MM.1S (cell line): Measurements from ENCODE around the gene ZNF827.

Experiments used
- DNase-seq: peaks from one replicate; pipeline ENCODE4 v3.0.0-alpha.2; 2015
- H2AFZ ChIP-seq: fragments of 300-600 bp; sonication (generic); 2 replicates; pipeline ENCODE4 v1.6.0; 2016; ENCODE audit warnings: antibody characterized with exemption, low read length
- H3F3A ChIP-seq: fragments of 300-600 bp; sonication (generic); 2 replicates; pipeline ENCODE4 v1.6.1; 2016; ENCODE audit warnings: mild to moderate bottlenecking, antibody characterized with exemption, low read length, moderate library complexity, mixed read lengths; ENCODE audit not compliant: insufficient read depth
- H3K27ac ChIP-seq: fragments of 300-600 bp; sonication (generic); 2 replicates; pipeline ENCODE4 v1.5.1; 2016; ENCODE audit warnings: mild to moderate bottlenecking, low read length
- H3K27me3 ChIP-seq: fragments of 300-600 bp; sonication (generic); replicated peaks from 2 replicates; pipeline ENCODE4 v1.6.0; 2016; ENCODE audit warnings: low read length; ENCODE audit not compliant: insufficient read depth
- H3K36me3 ChIP-seq: fragments of 300-600 bp; sonication (generic); replicated peaks from 2 replicates; pipeline ENCODE4 v1.6.1; 2016; ENCODE audit warnings: mild to moderate bottlenecking, low read length, mixed read lengths; ENCODE audit not compliant: insufficient read depth
- H3K4me1 ChIP-seq: fragments of 300-600 bp; sonication (generic); 2 replicates; pipeline ENCODE4 v1.6.1; 2016; ENCODE audit warnings: low read length, mixed read lengths
- H3K4me2 ChIP-seq: fragments of 300-600 bp; sonication (generic); 2 replicates; pipeline ENCODE4 v1.6.0; 2016; ENCODE audit warnings: low read depth, low read length
- H3K4me3 ChIP-seq: fragments of 300-600 bp; sonication (generic); 2 replicates; pipeline ENCODE4 v1.5.1; 2016; ENCODE audit warnings: low read length, mixed read lengths
- H3K79me2 ChIP-seq: fragments of 300-600 bp; sonication (generic); 2 replicates; pipeline ENCODE4 v1.6.1; 2016; ENCODE audit warnings: mixed run types, low read length, mixed read lengths
- H3K9ac ChIP-seq: fragments of 300-600 bp; sonication (generic); 2 replicates; pipeline ENCODE4 v1.6.1; 2016; ENCODE audit warnings: low read length, mixed read lengths
- H3K9me2 ChIP-seq: fragments of 300-600 bp; sonication (generic); replicated peaks from 2 replicates; pipeline ENCODE4 v1.6.1; 2016; ENCODE audit warnings: mild to moderate bottlenecking, low read length, mixed read lengths; ENCODE audit not compliant: insufficient read depth
- H3K9me3 ChIP-seq: fragments of 300-600 bp; sonication (generic); replicated peaks from 2 replicates; pipeline ENCODE4 v1.6.1; 2016; ENCODE audit warnings: mild to moderate bottlenecking, low read length, mixed read lengths; ENCODE audit not compliant: insufficient read depth
- H4K20me1 ChIP-seq: fragments of 300-600 bp; sonication (generic); 2 replicates; pipeline ENCODE4 v1.6.1; 2016; ENCODE audit warnings: mild to moderate bottlenecking, low read length, moderate library complexity, mixed read lengths; ENCODE audit not compliant: insufficient read depth
- CTCF ChIP-seq: fragments of 300-600 bp; sonication (generic); IDR thresholded peaks from 2 replicates; pipeline ENCODE4 v1.5.1; 2016; ENCODE audit warnings: antibody characterized with exemption, low read length, mixed read lengths
- EZH2 ChIP-seq: fragments of 300-600 bp; sonication (generic); optimal IDR thresholded peaks from 2 replicates; pipeline ENCODE3; 2017; ENCODE audit warnings: low read depth, mild to moderate bottlenecking, antibody characterized with exemption, low read length, mixed read lengths
- EZH2phosphoT487 ChIP-seq: fragments of 300-600 bp; sonication (generic); IDR thresholded peaks from 2 replicates; pipeline ENCODE4 v1.6.1; 2018; ENCODE audit warnings: antibody characterized with exemption, low read length

Gene ZNF827

GRCh38 chr4:145938618-145939440 lies at the start of gene ZNF827:
Gene ZNF827 (minus strand): TSS chr4:145938823. CDS start chr4:145938407, 416 bp downstream.
- H3K4me3 ChIP-seq: peak within 1 kb of the TSS; percentile 78

GRCh38 chr4:145984563-145984962 lies 45.9 kb upstream of the ZNF827 start:
- Histone ChIP-seq H3K27ac (no peak overlapping the region), H3K9me2 (no peaks in the 10 kb centered on the region), H3K4me2 (no peak overlapping the region), H4K20me1 (no peaks in the 10 kb centered on the region), H3K79me2 (no peaks in the 10 kb centered on the region), H3K27me3 (no peaks in the 10 kb centered on the region), H3K4me3 (no peak overlapping the region), H3K36me3 (no peaks in the 10 kb centered on the region), H3K9me3 (no peaks in the 10 kb centered on the region), H3K4me1 (no peaks in the 10 kb centered on the region), H2AFZ (no peak overlapping the region), H3F3A (no peaks in the 10 kb centered on the region), H3K9ac (no peak overlapping the region)
- TF ChIP-seq EZH2: no peak
- no peak for TF ChIP-seq CTCF
- TF ChIP-seq EZH2phosphoT487: no peak
- no peak for DNase-seq

More at GRCh38 chr4:145938618-145939440, at the start of gene ZNF827:
- Histone ChIP-seq H2AFZ (peak within 1 kb of the TSS; percentile 67), H3K27ac (peak within 1 kb of the TSS; percentile 29; the same call in 1 of the 2 replicates), H3F3A (peaks cover 42% of the 10 kb centered on the region), H3K79me2 (peaks cover 13% of the 10 kb centered on the region), H3K4me2 (peak within 1 kb of the TSS; percentile 67), H3K9me3 (no peaks in the 10 kb centered on the region), H4K20me1 (no peaks in the 10 kb centered on the region), H3K9me2 (no peaks in the 10 kb centered on the region), H3K4me1 (peaks cover 17% of the 10 kb centered on the region; the same call in 1 of the 2 replicates), H3K36me3 (no peaks in the 10 kb centered on the region), H3K9ac (peak within 1 kb of the TSS; percentile 65; the same call in 1 of the 2 replicates), H3K27me3 (peaks cover 19% of the 10 kb centered on the region)
- TF ChIP-seq EZH2: no peak
- no peak for TF ChIP-seq EZH2phosphoT487
- no peak for TF ChIP-seq CTCF
- DNase-seq: peak; percentile 44

GRCh38 chr4:145982791-145983190 lies 44.2 kb upstream of the ZNF827 start:
- Histone ChIP-seq H3K9ac (no peak overlapping the region), H3K9me3 (no peaks in the 10 kb centered on the region), H3K4me2 (no peak overlapping the region), H3K27me3 (no peaks in the 10 kb centered on the region), H4K20me1 (no peaks in the 10 kb centered on the region), H3K4me1 (no peaks in the 10 kb centered on the region), H3K36me3 (no peaks in the 10 kb centered on the region), H3K4me3 (no peak overlapping the region), H3K79me2 (no peaks in the 10 kb centered on the region), H2AFZ (no peak overlapping the region), H3F3A (no peaks in the 10 kb centered on the region), H3K27ac (no peak overlapping the region), H3K9me2 (no peaks in the 10 kb centered on the region)
- no peak for TF ChIP-seq CTCF
- no peak for TF ChIP-seq EZH2
- no peak for TF ChIP-seq EZH2phosphoT487
- DNase-seq: no peak
